SH-SY5Y (cell line): ENCODE results near the gene EXOSC7.

ENCODE experiments used
- GATA2 ChIP-seq: IDR thresholded peaks from 2 replicates; pipeline ENCODE4 v1.6.1; 2011; ENCODE audit warnings: mild to moderate bottlenecking, low read depth, low read length
- GATA3 ChIP-seq: IDR thresholded peaks from 2 replicates; pipeline ENCODE4 v1.6.1; 2011; ENCODE audit warnings: low read depth, mild to moderate bottlenecking, low read length, moderate library complexity

DNA sequence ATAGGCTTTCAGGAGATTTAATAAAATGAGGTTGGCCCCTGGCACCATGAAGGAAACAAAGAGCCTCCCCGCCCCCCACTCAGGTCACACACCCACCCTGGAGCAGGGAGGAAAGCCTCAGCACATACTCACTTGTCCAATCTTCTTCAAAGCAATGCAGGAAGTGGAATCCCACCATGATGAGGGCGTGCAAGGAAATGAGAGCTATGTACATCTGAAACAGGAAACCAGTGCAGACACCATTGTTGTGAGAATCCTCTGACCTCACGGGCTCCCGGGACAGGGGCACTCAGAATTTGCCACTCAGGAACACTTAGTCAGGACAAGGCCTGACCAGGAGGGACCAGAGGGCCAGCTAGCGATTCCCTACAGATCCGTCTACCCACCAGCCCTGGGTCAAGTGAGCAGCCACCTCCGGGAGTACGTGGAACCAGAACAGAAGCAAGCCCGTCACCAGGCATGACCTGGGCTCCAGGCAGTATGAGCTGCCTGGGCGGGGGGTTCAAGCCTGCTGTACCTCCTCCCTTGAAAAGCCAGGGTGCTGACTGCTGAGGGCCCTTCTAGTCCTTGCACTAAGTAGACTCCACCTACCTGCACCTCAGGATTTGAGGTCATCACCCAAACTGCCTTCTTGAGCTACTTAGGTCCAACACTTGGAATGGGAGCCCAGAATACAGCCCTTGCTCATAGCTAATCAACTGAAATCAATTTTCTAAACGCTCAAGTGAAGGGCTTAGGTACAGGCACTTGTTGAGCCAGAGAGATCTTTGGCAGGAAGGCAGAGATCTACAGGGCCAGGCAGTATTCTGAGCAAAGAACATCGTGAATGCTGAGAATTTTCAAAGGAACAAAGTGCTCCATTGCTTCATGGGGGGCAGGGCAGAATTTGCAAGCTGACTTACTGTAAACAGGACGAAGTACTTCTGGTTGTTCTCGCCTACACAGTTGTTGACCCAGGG lies 42.8 kb upstream of the EXOSC7 start:
- TF ChIP-seq GATA3 (no peak), GATA2 (no peak)
